Measurements from ENCODE around the gene MMS19.
"Not testable (repeated sequence)": the region's sequence is repeated elsewhere in the genome, so short reads cannot be mapped to it uniquely, and the experiment has no call there.

Gene MMS19

DNA sequence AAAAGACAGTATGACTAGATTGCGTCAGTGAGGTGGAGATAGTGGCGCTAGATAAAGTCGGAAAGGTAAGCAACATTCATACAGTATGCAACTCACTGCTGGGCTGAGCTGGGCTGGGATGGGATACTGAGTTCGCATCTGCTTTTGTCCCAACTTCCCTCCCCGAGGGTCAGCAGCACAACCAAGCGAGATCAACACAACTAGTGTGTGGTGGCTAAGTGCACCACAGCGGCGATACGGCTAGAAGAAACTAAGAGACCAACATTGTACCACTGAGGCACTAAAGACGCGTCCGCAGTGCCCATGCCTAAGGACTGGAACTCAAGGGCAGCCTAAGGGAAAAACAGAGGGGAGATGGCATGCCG is 52.9 kb downstream of the MMS19 start:
- peak overlapping the region; percentile 92 for H3K9ac ChIP-seq (ENCODE audit: low read length)
- no peaks in the 10 kb centered on the region for H3K9me3 ChIP-seq (ENCODE audit: control insufficient read depth, insufficient read depth, low read depth, low read length)
- no peaks in the 10 kb centered on the region for H3K4me1 ChIP-seq (ENCODE audit: control insufficient read depth, insufficient read depth, low read length)
- peak overlapping the region; percentile 28; the same call in 1 of the 2 replicates for H3K27ac ChIP-seq (ENCODE audit: low read depth, low read length)
- H3K27me3 ChIP-seq (ENCODE audit: control insufficient read depth, insufficient read depth, low read length), result no peaks in the 10 kb centered on the region
- H3K4me3 ChIP-seq (ENCODE audit: low read depth, low read length), result peak overlapping the region; percentile 95
- H3K36me3 ChIP-seq (ENCODE audit: control insufficient read depth, insufficient read depth, low read length), result peaks cover 24% of the 10 kb centered on the region

DNA sequence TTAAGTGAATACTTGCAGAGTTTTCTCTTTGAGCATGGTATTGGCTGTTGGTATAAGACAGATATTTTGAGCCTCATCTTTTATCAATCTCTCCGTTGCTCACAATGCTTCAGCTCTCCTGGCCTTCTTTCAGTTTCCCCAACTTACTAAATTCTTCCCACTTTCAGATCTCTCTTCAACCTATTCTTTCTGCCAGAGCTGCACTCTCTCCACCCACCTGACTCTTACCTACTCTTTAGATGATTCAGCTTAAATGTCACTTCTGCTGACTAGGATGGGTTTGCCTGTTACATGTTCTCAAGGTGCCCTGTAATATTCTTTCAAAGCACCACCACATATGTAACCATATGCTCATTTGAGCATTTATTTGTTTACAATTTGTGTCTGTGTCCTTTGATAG is 54.0 kb downstream of the MMS19 start:
- H3K27ac ChIP-seq (ENCODE audit: low read depth, low read length), result no peak overlapping the region
- no peaks in the 10 kb centered on the region for H3K4me1 ChIP-seq (ENCODE audit: control insufficient read depth, insufficient read depth, low read length)
- H3K27me3 ChIP-seq (ENCODE audit: control insufficient read depth, insufficient read depth, low read length), result no peaks in the 10 kb centered on the region
- no peaks in the 10 kb centered on the region for H3K9me3 ChIP-seq (ENCODE audit: control insufficient read depth, insufficient read depth, low read depth, low read length)
- H3K36me3 ChIP-seq (ENCODE audit: control insufficient read depth, insufficient read depth, low read length), result peaks cover 32% of the 10 kb centered on the region
- no peak overlapping the region for H3K9ac ChIP-seq (ENCODE audit: low read length)
- no peak overlapping the region for H3K4me3 ChIP-seq (ENCODE audit: low read depth, low read length)

- no peak overlapping the region for H3K4me3 ChIP-seq (ENCODE audit: low read depth, low read length)
- H3K9me3 ChIP-seq (ENCODE audit: control insufficient read depth, insufficient read depth, low read depth, low read length), result no peaks in the 10 kb centered on the region
- H3K27ac ChIP-seq (ENCODE audit: low read depth, low read length), result no peak overlapping the region
- H3K9ac ChIP-seq (ENCODE audit: low read length), result no peak overlapping the region
- no peaks in the 10 kb centered on the region for H3K27me3 ChIP-seq (ENCODE audit: control insufficient read depth, insufficient read depth, low read length)
- H3K4me1 ChIP-seq (ENCODE audit: control insufficient read depth, insufficient read depth, low read length), result no peaks in the 10 kb centered on the region
- peaks cover 48% of the 10 kb centered on the region for H3K36me3 ChIP-seq (ENCODE audit: control insufficient read depth, insufficient read depth, low read length)
Observed at GRCh38 chr10:97442277-97442676, 55.9 kb downstream of the MMS19 start.

DNA sequence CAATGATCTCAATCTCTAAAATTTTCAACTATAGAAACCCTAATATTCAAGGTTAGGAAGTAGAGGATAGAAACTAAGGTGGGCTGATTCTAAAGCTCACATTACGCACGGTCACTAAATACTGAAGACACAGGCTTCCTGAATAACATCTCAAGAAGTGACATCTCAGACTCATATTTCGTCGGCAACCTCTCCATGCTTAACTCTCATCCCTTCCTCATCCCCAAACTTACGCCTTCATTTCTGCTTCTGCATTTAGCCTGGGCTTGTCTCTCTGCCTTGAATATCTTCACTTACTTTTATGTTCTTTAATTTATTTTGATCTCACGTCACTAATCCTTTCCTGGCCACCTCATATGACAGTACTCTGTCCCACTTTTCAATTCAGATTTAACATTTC is 63.0 kb downstream of the MMS19 start:
- H3K4me3 ChIP-seq (ENCODE audit: low read depth, low read length), result no peak overlapping the region
- no peaks in the 10 kb centered on the region for H3K4me1 ChIP-seq (ENCODE audit: control insufficient read depth, insufficient read depth, low read length)
- H3K9ac ChIP-seq (ENCODE audit: low read length), result no peak overlapping the region
- peaks cover 87% of the 10 kb centered on the region for H3K36me3 ChIP-seq (ENCODE audit: control insufficient read depth, insufficient read depth, low read length)
- H3K27me3 ChIP-seq (ENCODE audit: control insufficient read depth, insufficient read depth, low read length), result no peaks in the 10 kb centered on the region
- no peaks in the 10 kb centered on the region for H3K9me3 ChIP-seq (ENCODE audit: control insufficient read depth, insufficient read depth, low read depth, low read length)
- H3K27ac ChIP-seq (ENCODE audit: low read depth, low read length), result no peak overlapping the region

GRCh38 chr10:97434557-97434956 is 63.7 kb downstream of the MMS19 start:
- peaks cover 89% of the 10 kb centered on the region for H3K36me3 ChIP-seq (ENCODE audit: control insufficient read depth, insufficient read depth, low read length)
- H3K27ac ChIP-seq (ENCODE audit: low read depth, low read length), result no peak overlapping the region
- H3K4me1 ChIP-seq (ENCODE audit: control insufficient read depth, insufficient read depth, low read length), result no peaks in the 10 kb centered on the region
- no peak overlapping the region for H3K9ac ChIP-seq (ENCODE audit: low read length)
- H3K4me3 ChIP-seq (ENCODE audit: low read depth, low read length), result no peak overlapping the region
- H3K9me3 ChIP-seq (ENCODE audit: control insufficient read depth, insufficient read depth, low read depth, low read length), result no peaks in the 10 kb centered on the region
- H3K27me3 ChIP-seq (ENCODE audit: control insufficient read depth, insufficient read depth, low read length), result no peaks in the 10 kb centered on the region

DNA sequence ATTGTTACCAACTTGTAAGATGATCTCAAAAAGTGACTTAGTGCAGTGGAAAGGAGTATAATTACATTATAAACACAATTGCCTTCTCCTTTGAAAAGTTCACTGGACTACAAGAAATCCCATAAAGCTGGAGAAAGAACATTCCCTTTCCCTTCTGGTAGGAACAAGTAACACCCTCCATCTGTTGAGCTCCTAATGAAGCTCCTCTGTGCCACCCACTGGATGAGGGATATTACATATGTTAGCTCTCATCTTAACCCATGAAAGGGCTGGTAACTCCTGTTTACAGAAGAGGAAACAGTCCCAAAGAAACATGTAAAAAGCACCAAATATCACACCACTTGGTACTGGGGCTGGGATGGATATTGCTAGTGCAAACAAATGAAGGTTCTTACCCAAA is 64.2 kb downstream of the MMS19 start:
- peaks cover 89% of the 10 kb centered on the region for H3K36me3 ChIP-seq (ENCODE audit: control insufficient read depth, insufficient read depth, low read length)

GRCh38 chr10:97428572-97428981 is 69.6 kb downstream of the MMS19 start:
- peaks cover 50% of the 10 kb centered on the region for H3K36me3 ChIP-seq (ENCODE audit: control insufficient read depth, insufficient read depth, low read length)

More for the DNA sequence above, 64.2 kb downstream of the MMS19 start:
- H3K27ac ChIP-seq (ENCODE audit: low read depth, low read length), result no peak overlapping the region
- H3K4me1 ChIP-seq (ENCODE audit: control insufficient read depth, insufficient read depth, low read length), result no peaks in the 10 kb centered on the region
- no peaks in the 10 kb centered on the region for H3K9me3 ChIP-seq (ENCODE audit: control insufficient read depth, insufficient read depth, low read depth, low read length)
- no peak overlapping the region for H3K4me3 ChIP-seq (ENCODE audit: low read depth, low read length)
- H3K27me3 ChIP-seq (ENCODE audit: control insufficient read depth, insufficient read depth, low read length), result no peaks in the 10 kb centered on the region
- no peak overlapping the region for H3K9ac ChIP-seq (ENCODE audit: low read length)

DNA sequence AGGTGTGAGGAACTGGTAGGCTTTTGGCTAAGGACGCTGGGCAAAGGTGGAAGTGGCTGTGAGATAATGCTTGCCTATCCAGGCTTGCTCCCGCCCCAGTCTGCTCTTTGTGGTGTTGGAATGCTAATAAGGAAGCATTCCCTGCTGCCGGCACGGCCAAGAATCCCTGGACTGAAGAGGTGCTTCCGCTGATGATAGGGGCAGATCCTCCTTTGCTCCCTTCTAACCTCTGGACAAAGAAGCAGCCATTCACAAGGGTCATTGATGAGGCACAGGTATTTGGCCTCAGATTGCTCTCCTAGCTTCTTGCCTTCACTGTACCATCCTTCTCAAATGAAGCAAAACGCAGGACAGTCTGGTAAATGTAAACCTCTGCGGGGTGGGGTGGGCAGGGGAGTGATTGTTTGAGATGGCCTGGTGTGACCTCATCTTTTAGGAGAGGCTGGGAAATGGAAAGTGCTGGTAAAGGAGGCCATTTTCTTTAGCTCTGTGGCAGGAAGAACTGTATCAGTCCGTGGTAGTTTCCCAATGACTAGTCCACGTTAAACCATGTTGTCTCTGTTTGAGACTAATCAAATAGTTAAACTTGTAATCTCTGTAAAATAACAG is 70.5 kb downstream of the MMS19 start:
- Histone ChIP-seq H3K36me3 (ENCODE audit: control insufficient read depth, insufficient read depth, low read length) (peaks cover 45% of the 10 kb centered on the region), H3K4me1 (ENCODE audit: control insufficient read depth, insufficient read depth, low read length) (peaks cover 7% of the 10 kb centered on the region), H3K27ac (ENCODE audit: low read depth, low read length) (peak overlapping the region; percentile 98; the same call in 1 of the 2 replicates), H3K27me3 (ENCODE audit: control insufficient read depth, insufficient read depth, low read length) (no peaks in the 10 kb centered on the region), H3K4me3 (ENCODE audit: low read depth, low read length) (peak overlapping the region; percentile 100), H3K9ac (ENCODE audit: low read length) (peak overlapping the region; percentile 99), H3K9me3 (ENCODE audit: control insufficient read depth, insufficient read depth, low read depth, low read length) (no peaks in the 10 kb centered on the region)

More at GRCh38 chr10:97428572-97428981, 69.6 kb downstream of the MMS19 start:
- Histone ChIP-seq H3K27me3 (ENCODE audit: control insufficient read depth, insufficient read depth, low read length) (no peaks in the 10 kb centered on the region), H3K9ac (ENCODE audit: low read length) (peak overlapping the region; percentile 62), H3K4me1 (ENCODE audit: control insufficient read depth, insufficient read depth, low read length) (peaks cover 7% of the 10 kb centered on the region), H3K4me3 (ENCODE audit: low read depth, low read length) (peak overlapping the region; percentile 100), H3K27ac (ENCODE audit: low read depth, low read length) (peak overlapping the region; percentile 42), H3K9me3 (ENCODE audit: control insufficient read depth, insufficient read depth, low read depth, low read length) (no peaks in the 10 kb centered on the region)

DNA sequence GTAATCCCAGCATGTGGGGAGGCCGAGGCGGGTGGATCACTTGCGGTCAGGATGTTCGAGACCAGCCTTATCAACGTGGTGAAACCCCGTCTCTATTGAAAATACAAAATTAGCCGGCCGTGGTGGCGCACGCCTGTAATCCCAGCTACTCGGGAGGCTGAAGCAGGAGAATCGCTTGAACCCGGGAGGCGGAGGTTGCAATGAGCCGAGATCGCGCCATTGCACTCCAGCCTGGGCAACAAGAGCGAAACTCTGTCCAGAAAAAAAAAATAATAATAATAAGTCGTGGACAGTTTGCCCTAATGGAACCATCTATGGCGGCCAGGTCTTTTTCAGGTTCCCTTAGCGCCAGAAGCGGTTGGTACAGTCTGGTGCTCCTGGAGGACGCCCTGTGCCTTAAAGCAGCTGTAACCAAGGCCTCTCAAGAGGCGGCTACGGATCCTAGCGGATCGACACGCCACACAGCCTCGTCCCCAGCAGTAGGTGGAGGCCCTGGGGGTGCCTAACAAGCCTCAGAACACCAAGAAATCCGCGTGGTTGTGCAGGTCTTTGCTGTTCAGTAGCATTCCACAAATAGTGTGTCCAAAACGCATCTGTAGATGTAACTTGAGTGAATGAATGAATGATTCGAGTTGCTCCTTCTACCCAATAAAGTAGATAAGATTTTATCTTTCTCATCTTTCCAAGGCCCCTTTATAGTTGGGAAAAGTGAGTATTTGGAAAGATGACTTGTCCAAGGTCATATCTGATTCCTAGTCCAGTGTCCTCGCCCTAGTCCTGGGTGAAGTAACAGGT is 71.2 kb downstream of the MMS19 start:
- Histone ChIP-seq H3K9ac (ENCODE audit: low read length) (peak overlapping the region; percentile 99), H3K4me1 (ENCODE audit: control insufficient read depth, insufficient read depth, low read length) (peaks cover 7% of the 10 kb centered on the region), H3K27me3 (ENCODE audit: control insufficient read depth, insufficient read depth, low read length) (no peaks in the 10 kb centered on the region), H3K27ac (ENCODE audit: low read depth, low read length) (peak overlapping the region; percentile 98), H3K36me3 (ENCODE audit: control insufficient read depth, insufficient read depth, low read length) (peaks cover 39% of the 10 kb centered on the region), H3K9me3 (ENCODE audit: control insufficient read depth, insufficient read depth, low read depth, low read length) (no peaks in the 10 kb centered on the region), H3K4me3 (ENCODE audit: low read depth, low read length) (peak overlapping the region; percentile 100)

GRCh38 chr10:97425964-97426775 is 72.1 kb downstream of the MMS19 start, which contains the start of gene PGAM1:
Gene PGAM1 (plus strand): TSS chr10:97426191. CDS start chr10:97426308, 117 bp downstream.
- H3K9me3 ChIP-seq (ENCODE audit: control insufficient read depth, insufficient read depth, low read depth, low read length), result no peaks in the 10 kb centered on the region
- peaks cover 7% of the 10 kb centered on the region for H3K4me1 ChIP-seq (ENCODE audit: control insufficient read depth, insufficient read depth, low read length)
- peak within 1 kb of the TSS; percentile 100 for H3K4me3 ChIP-seq (ENCODE audit: low read depth, low read length)
- peak within 1 kb of the TSS; percentile 99 for H3K9ac ChIP-seq (ENCODE audit: low read length)
- H3K27me3 ChIP-seq (ENCODE audit: control insufficient read depth, insufficient read depth, low read length), result no peaks in the 10 kb centered on the region
- H3K27ac ChIP-seq (ENCODE audit: low read depth, low read length), result peak within 1 kb of the TSS; percentile 98
- peaks cover 31% of the 10 kb centered on the region for H3K36me3 ChIP-seq (ENCODE audit: control insufficient read depth, insufficient read depth, low read length)

DNA sequence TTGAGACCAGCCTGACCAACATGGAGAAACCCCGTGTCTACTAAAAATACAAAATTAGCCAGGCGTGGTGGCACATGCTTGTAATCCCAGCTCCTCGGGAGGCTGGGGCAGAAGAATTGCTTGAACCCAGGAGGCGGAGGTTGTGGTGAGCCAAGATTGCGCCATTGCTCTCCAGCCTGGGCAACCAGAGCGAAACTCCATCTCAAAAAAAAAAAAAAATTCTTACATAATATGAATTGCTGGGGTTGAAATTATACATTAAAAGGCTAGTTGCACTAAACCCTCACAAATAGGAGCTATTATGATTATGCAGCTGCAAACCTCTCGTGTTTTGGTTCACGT is 74.5 kb downstream of the MMS19 start:
- H3K9ac ChIP-seq (ENCODE audit: low read length); H3K9me3 ChIP-seq (ENCODE audit: control insufficient read depth, insufficient read depth, low read depth, low read length); H3K4me3 ChIP-seq (ENCODE audit: low read depth, low read length); H3K36me3 ChIP-seq (ENCODE audit: control insufficient read depth, insufficient read depth, low read length); H3K27ac ChIP-seq (ENCODE audit: low read depth, low read length); H3K27me3 ChIP-seq (ENCODE audit: control insufficient read depth, insufficient read depth, low read length): not testable (repeated sequence)
- H3K4me1 ChIP-seq (ENCODE audit: control insufficient read depth, insufficient read depth, low read length), result peaks cover 11% of the 10 kb centered on the region

All from HUES6 (cell line).